Amygdala (tissue), 56 donors: ENCODE data around the gene CA11.

Experiments
- DNase-seq, 56 donors: peaks; one replicate each; lab custom pipeline; 2025; lab: John Stamatoyannopoulos, UW

CA11 gene

GRCh38 chr19:48631225-48631624, 14.8 kb downstream of the CA11 start:
- DNase-seq, result no peak

GRCh38 chr19:48630296-48631063, 15.5 kb downstream of the CA11 start:
- DNase-seq, result peak in 14 of 56 donors; percentile 17 to 66 (median 46)

GRCh38 chr19:48629599-48630295, 16.2 kb downstream of the CA11 start:
- peak in 25 of 56 donors; percentile 23 to 69 (median 50) for DNase-seq

- peak in 1 of 56 donors; percentile 61 for DNase-seq
Observed at GRCh38 chr19:48629297-48629598, 16.7 kb downstream of the CA11 start.

- DNase-seq, result no peak
Observed at GRCh38 chr19:48628486-48629296, 17.3 kb downstream of the CA11 start.

GRCh38 chr19:48627865-48628314, 18.1 kb downstream of the CA11 start:
- DNase-seq, result no peak

GRCh38 chr19:48627201-48627864, 18.7 kb downstream of the CA11 start:
- no peak for DNase-seq

- DNase-seq, result no peak
Observed at GRCh38 chr19:48625891-48626327, 20.1 kb downstream of the CA11 start.

- DNase-seq, result no peak
Observed at GRCh38 chr19:48624791-48625723, 20.9 kb downstream of the CA11 start.

GRCh38 chr19:48624067-48624594, 21.9 kb downstream of the CA11 start:
- peak; percentile 64 to 99 (median 96) for DNase-seq

GRCh38 chr19:48623556-48624066, 22.4 kb downstream of the CA11 start:
- DNase-seq, result peak in 2 of 56 donors; percentile 50 to 52

- no peak for DNase-seq
Observed at GRCh38 chr19:48619692-48620585, 26.0 kb downstream of the CA11 start.

- peak; percentile 85 to 100 (median 99) for DNase-seq
Observed at GRCh38 chr19:48618916-48619691, 26.9 kb downstream of the CA11 start, which contains the start of the genes RPL18 and SPHK2. Gene RPL18 (minus strand): TSS chr19:48619178. CDS start chr19:48619143, 35 bp downstream. Gene SPHK2 (plus strand): TSS chr19:48619506. CDS start chr19:48620515, 1,009 bp downstream.

- peak in 2 of 56 donors; percentile 63 to 74 for DNase-seq
Observed at GRCh38 chr19:48618278-48618915, 27.6 kb downstream of the CA11 start.

GRCh38 chr19:48617146-48617937, 28.6 kb downstream of the CA11 start:
- DNase-seq, result peak in 3 of 56 donors; percentile 24 to 38 (median 34)
